Keratinocyte (primary cell): ENCODE results near the gene RBM47.

Experiments
- CTCF ChIP-seq, 3 experiments: IDR thresholded peaks in 1 of 3; conservative IDR thresholded peaks in 1 of 3; optimal IDR thresholded peaks in 1 of 3; 2 replicates in 2 of 3; 3 replicates in 1 of 3; pipeline versions ENCODE3 to v1.5.1; 2011; ENCODE audit warnings: low read length in 3 of 3, mild to moderate bottlenecking in 3 of 3, moderate library complexity in 2 of 3, control low read depth in 1 of 3, inconsistent platforms in 1 of 3; ENCODE audit not compliant: insufficient read depth in 2 of 3; ENCODE audit errors: extremely low read depth in 1 of 3
- EZH2 ChIP-seq: IDR thresholded peaks from one replicate; pipeline ENCODE4 v1.6.1; 2012; ENCODE audit warnings: inconsistent platforms, mild to moderate bottlenecking, low read length, moderate library complexity

- TF ChIP-seq CTCF (optimal IDR thresholded peaks at IDR 0.05 in 1 of 3, IDR thresholded peaks at IDR 0.05 in 1 of 3, conservative IDR thresholded peaks at IDR 0.05 in 1 of 3; ENCODE audit: extremely low read depth in 1 of 3, insufficient read depth in 2 of 3, low read length in 3 of 3) (no peak), EZH2 (no peak)
Measured at GRCh38 chr4:40439519-40439918, 190.1 kb downstream of the RBM47 start.
